GM19099 (cell line): ENCODE measurements around the gene LDLRAD2.

Experiments
- POLR2A ChIP-seq: IDR thresholded peaks from 3 replicates; pipeline ENCODE4 v1.6.1; 2011; ENCODE audit warnings: low read depth; ENCODE audit not compliant: insufficient read length; ENCODE audit errors: extremely low read depth

The LDLRAD2 gene

GRCh38 chr1:21874328-21874727 lies 62.3 kb downstream of the LDLRAD2 start:
- TF ChIP-seq POLR2A, result no peak
